Measurements from ENCODE around the gene MATCAP1. TPM values are rescaled to one million over a fixed set of nuclear protein-coding genes. Genes with fewer than 3 reads are reported as not detected.

Gene MATCAP1
- total and polyA plus RNA-seq, 7 donors = 4.2 to 9.7 (median 6.5) TPM

DNA sequence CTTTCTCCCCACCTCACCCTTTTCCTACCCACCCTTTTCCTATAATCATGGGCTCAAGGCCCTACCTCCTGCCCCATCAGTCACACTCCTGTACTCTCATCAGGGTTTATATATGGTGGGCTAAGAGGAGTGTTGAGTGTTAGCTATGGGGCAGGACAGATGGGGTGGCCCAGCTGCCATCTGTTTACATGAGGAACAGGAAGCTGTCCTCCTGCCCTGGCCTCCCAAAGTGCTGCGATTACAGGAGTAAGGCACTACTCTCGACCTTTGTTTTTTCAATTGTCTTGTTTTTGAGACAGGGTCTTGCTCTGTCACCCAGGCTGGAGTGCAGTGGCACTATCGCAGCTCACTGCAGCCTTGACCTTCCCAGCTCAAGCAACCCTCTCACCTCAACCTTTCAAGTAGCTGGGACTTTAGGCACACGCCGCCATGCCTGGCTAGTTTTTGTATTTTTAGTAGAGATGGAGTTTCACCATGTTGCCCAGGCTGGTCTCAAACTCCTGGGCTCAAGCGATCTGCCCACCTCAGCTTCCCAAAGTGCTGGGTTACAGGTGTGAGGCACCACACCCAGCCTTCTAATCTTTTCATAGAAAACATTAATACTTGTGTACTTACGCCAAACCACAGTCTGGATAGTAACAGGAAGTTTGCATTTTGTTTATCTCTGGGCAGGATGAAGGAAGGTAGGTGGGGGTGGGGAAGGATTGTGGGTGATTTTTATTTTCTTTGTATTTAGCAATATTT, 25.7 kb downstream of the MATCAP1 start:
- no peak overlapping the region for H3K4me3 ChIP-seq
- H3K4me1 ChIP-seq = peaks cover 30% of the 10 kb centered on the region
- TF ChIP-seq CTCF (IDR thresholded peaks at IDR 0.05) = no peak
- H3K27ac ChIP-seq = no peak overlapping the region
- intact Hi-C loops (cut with DNase I) = loop anchor here (5.0 kb wide), 5 partner anchors 41 to 266 kb away; partner anchors contain the start of gene CES3 (in 1 of the 2)
- ATAC-seq (no peak), DNase-seq (no peak)
- H3K27me3 ChIP-seq (ENCODE audit: insufficient read depth in 3 of 3, low read length in 2 of 3) = no peaks in the 10 kb centered on the region
- no peaks in the 10 kb centered on the region for H3K36me3 ChIP-seq (ENCODE audit: insufficient read depth in 1 of 2, low read depth in 1 of 2)
- H3K9me3 ChIP-seq = no peaks in the 10 kb centered on the region
- 77 to 83% (median 82%) methylated on average over 7 of the region's 7 CpGs for WGBS, 3 donors

DNA sequence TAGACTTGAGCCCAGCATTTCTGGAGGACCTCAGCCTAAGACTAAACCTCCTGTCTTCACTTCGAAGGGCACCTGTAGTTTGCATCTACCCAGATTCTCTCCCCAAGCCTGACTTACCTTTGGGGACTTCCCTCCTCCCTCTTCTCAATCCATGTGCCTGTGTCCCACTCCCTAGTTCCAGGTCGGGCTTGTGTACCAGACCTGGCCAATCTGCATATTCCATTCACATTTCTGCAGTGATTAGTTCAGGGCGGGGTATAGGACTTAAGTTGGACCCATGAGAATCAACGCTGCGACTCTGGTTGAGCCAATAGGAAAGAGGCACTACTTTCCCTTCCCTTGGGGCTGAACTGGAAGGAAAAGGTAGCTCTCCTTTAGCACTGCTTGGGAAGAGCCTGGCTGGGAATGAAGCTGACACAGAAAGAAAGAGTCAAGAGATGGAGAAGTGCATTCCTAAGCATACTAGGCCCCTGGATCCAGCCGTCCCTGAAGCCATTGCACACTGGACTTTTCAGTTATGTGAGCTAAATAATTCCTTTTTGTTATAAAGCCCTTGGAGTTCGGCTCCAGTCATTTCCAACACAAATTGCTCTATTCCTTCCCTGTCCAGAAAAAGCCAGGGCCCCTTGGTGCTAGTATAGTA, 26.5 kb downstream of the MATCAP1 start:
- ATAC-seq = no peak
- WGBS, 3 donors = 61 to 65% (median 63%) methylated on average over 7 of the region's 7 CpGs
- no peak for TF ChIP-seq CTCF (IDR thresholded peaks at IDR 0.05)
- Histone ChIP-seq H3K36me3 (ENCODE audit: insufficient read depth in 1 of 2, low read depth in 1 of 2) (no peaks in the 10 kb centered on the region), H3K27me3 (ENCODE audit: insufficient read depth in 3 of 3, low read length in 2 of 3) (no peaks in the 10 kb centered on the region), H3K4me3 (no peak overlapping the region), H3K9me3 (no peaks in the 10 kb centered on the region), H3K4me1 (peaks cover 21% of the 10 kb centered on the region), H3K27ac (no peak overlapping the region)
- no peak for DNase-seq
- intact Hi-C loops (cut with DNase I) = loop anchor here (5.0 kb wide), 5 partner anchors 40 to 265 kb away; partner anchors contain the start of gene CES3 (in 1 of the 2)

- Histone ChIP-seq H3K4me3 (no peak overlapping the region), H3K27ac (no peak overlapping the region), H3K27me3 (ENCODE audit: insufficient read depth in 3 of 3, low read length in 2 of 3) (no peaks in the 10 kb centered on the region), H3K36me3 (ENCODE audit: insufficient read depth in 1 of 2, low read depth in 1 of 2) (no peaks in the 10 kb centered on the region), H3K9me3 (no peaks in the 10 kb centered on the region), H3K4me1 (peaks cover 12% of the 10 kb centered on the region)
- intact Hi-C loops (cut with DNase I) = loop anchor here (5.0 kb wide), 5 partner anchors 39 to 264 kb away; partner anchors contain the start of gene CES3 (in 1 of the 2)
- TF ChIP-seq CTCF (IDR thresholded peaks at IDR 0.05) = no peak
- DNase-seq (no peak), ATAC-seq (no peak)
- 65 to 67% (median 65%) methylated on average over 14 to 15 of the region's 15 CpGs for WGBS, 3 donors
These were observed 27.5 kb downstream of the MATCAP1 start for GRCh38 chr16:67156143-67156844.

DNA sequence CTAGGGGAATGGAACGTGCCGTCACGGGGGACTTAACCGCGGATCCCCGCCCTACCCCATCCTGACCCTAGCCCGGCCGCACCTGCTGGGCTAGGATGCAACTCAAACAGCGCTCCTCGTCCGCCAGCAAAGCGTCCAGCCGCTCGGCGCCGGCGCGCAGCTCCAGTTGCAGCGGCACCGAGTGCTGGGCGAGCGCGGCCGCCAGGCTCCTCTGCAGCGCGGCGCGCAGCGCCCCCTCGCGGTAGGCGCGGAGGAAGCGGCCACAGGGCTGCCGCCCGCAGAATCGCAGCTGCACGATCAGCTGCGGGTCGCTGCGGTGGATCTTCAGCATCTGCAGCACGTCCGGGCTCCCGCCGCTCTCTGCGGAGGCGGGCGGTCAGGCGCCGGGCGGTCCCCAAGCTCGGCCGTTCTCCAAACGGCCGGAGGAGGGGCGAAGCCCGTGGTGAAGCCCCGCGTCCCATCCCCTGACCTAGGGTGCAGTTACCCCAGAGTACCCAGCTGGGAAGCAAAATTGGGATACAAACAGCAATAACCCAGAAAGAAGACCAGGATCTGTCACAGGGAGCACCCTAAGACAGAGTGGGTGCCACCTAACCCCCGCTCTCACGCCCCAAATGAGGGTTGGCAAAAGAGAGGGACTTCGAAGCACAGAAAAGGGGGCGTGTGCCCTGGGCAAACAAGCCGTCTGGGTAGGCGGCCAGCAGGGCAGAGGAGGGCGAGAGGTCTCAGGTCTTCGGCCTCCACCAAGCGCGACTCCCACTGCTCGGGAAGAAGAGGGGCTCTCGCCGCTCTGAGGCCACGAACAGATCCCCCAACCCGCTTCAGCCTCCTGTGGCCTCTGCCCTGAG, 28.2 kb downstream of the MATCAP1 start:
- 9 to 13% (median 10%) methylated on average over 68 to 74 of the region's 74 CpGs for WGBS, 3 donors
- peak; percentile 98 for TF ChIP-seq CTCF (IDR thresholded peaks at IDR 0.05)
- Histone ChIP-seq H3K9me3 (no peaks in the 10 kb centered on the region), H3K4me3 (peak overlapping the region; percentile 34), H3K36me3 (ENCODE audit: insufficient read depth in 1 of 2, low read depth in 1 of 2) (no peaks in the 10 kb centered on the region), H3K27ac (no peak overlapping the region), H3K4me1 (peaks cover 8% of the 10 kb centered on the region), H3K27me3 (ENCODE audit: insufficient read depth in 3 of 3, low read length in 2 of 3) (peaks cover 0 to 4% (median 0%) of the 10 kb centered on the region in 3 donors)
- ATAC-seq (peak; percentile 72 to 83 (median 80)), DNase-seq (peak; percentile 80 to 90)
- intact Hi-C loops (cut with DNase I) = loop anchor here (1.0 to 5.0 kb wide), 7 partner anchors 38 to 263 kb away; partner anchors contain the start of gene CES3 (in 1 of the 2)
